ENCODE results near the gene CDKN2D. TPM values are rescaled to one million over a fixed set of nuclear protein-coding genes. Genes with fewer than 3 reads are reported as not detected.

CDKN2D gene
- total and polyA plus RNA-seq, 2 of the 13 experiments (the other 11 are each of a cell fraction or from before 2014, with no cell fraction given) = 5.4 to 8.6 TPM

GRCh38 chr19:10565567-10566407 is 3.0 kb downstream of the CDKN2D start, which contains the start of gene KRI1 (continued):
- TF ChIP-seq KDM3A (CRISPR knock-in tag; IDR thresholded peaks at IDR 0.05; ENCODE audit: low read depth) = peak; percentile 93
- no peak for TF ChIP-seq FOXJ3 (CRISPR knock-in tag; IDR thresholded peaks at IDR 0.05; ENCODE audit: borderline replicate concordance)
- peak; percentile 17; the same call in 1 of the 2 replicates for TF ChIP-seq ELF4 (CRISPR knock-in tag; IDR thresholded peaks at IDR 0.05; ENCODE audit: borderline replicate concordance)
- TF ChIP-seq TBX3 (IDR thresholded peaks at IDR 0.05; ENCODE audit: borderline replicate concordance) = no peak
- no peak; the same call in 1 of the 2 replicates for TF ChIP-seq ZSCAN30 (CRISPR knock-in tag; IDR thresholded peaks at IDR 0.05)
- peak; percentile 48; the same call in 1 of the 2 replicates for TF ChIP-seq ZNF44 (CRISPR knock-in tag; IDR thresholded peaks at IDR 0.05)
- no peak for TF ChIP-seq ZBTB4 (CRISPR knock-in tag; IDR thresholded peaks at IDR 0.05; ENCODE audit: borderline replicate concordance)
- TF ChIP-seq ZFP82 (CRISPR knock-in tag; IDR thresholded peaks at IDR 0.05; ENCODE audit: borderline replicate concordance) = 0 out of 2 replicates have a peak, but pooled peaks have one; percentile 46
- TF ChIP-seq NR3C1 (CRISPR knock-in tag; IDR thresholded peaks at IDR 0.05) = no peak
- TF ChIP-seq EP300 (IDR thresholded peaks at IDR 0.05; ENCODE audit: low read depth in 2 of 2, low read length in 2 of 2) = no peak
- TF ChIP-seq EP300 (CRISPR knock-in tag; IDR thresholded peaks at IDR 0.05; ENCODE audit: borderline replicate concordance) = no peak; the same call in 1 of the 2 replicates
- TF ChIP-seq ZNF510 (CRISPR knock-in tag; IDR thresholded peaks at IDR 0.05; ENCODE audit: low read depth) = peak; percentile 83; the same call in 1 of the 2 replicates
- TF ChIP-seq KDM4B (CRISPR knock-in tag; IDR thresholded peaks at IDR 0.05) = peak; percentile 59; the same call in 1 of the 2 replicates
- no peak for TF ChIP-seq SRSF4 (IDR thresholded peaks at IDR 0.05; ENCODE audit: low read depth, low read length, poor library complexity, severe bottlenecking)
- TF ChIP-seq FOSL1 (CRISPR knock-in tag; IDR thresholded peaks at IDR 0.05; ENCODE audit: borderline replicate concordance) = no peak
- peak; percentile 97 for TF ChIP-seq ZNF607 (CRISPR knock-in tag; IDR thresholded peaks at IDR 0.05; ENCODE audit: borderline replicate concordance)
- TF ChIP-seq ZXDC (CRISPR knock-in tag; IDR thresholded peaks at IDR 0.05) = no peak
- TF ChIP-seq, protein P1, sequence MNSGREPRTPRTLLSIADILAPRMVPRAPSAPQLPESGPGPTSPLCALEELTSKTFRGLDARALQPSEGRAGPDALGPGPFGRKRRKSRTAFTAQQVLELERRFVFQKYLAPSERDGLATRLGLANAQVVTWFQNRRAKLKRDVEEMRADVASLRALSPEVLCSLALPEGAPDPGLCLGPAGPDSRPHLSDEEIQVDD (CRISPR knock-in tag; IDR thresholded peaks at IDR 0.05; ENCODE audit: borderline replicate concordance) = peak; percentile 84; the same call in 1 of the 2 replicates
- TF ChIP-seq KDM2A (CRISPR knock-in tag; IDR thresholded peaks at IDR 0.05; ENCODE audit: borderline replicate concordance, low read depth) = peak; percentile 91
- TF ChIP-seq KDM1A (CRISPR knock-in tag; IDR thresholded peaks at IDR 0.05) = no peak
- peak; percentile 89 for TF ChIP-seq YEATS4 (CRISPR knock-in tag; IDR thresholded peaks at IDR 0.05; ENCODE audit: borderline replicate concordance)
- peak; percentile 43; the same call in 1 of the 2 replicates for TF ChIP-seq ZNF33B (CRISPR knock-in tag; IDR thresholded peaks at IDR 0.05)
- TF ChIP-seq XRCC5 (optimal IDR thresholded peaks at IDR 0.05; ENCODE audit: low read length) = peak; percentile 56

All from HepG2 (cell line).